DOHH2 (cell line): ENCODE measurements around the gene CSRNP3.

Source experiments
- H3F3A ChIP-seq: fragments of 200-600 bp; sonication (generic), shearing (Covaris generic); 2 replicates; pipeline ENCODE4 v1.6.0; 2016; ENCODE audit warnings: antibody characterized with exemption, mild to moderate bottlenecking; ENCODE audit not compliant: control insufficient read depth, insufficient read depth
- H3K27ac ChIP-seq: fragments of 200-600 bp; sonication (generic); 2 replicates; pipeline ENCODE4 v1.5.1; 2014; ENCODE audit warnings: low read depth, mild to moderate bottlenecking, low read length, moderate library complexity
- H3K27me3 ChIP-seq: fragments of 200-600 bp; sonication (generic); 2 replicates; pipeline ENCODE4 v1.6.1; 2014; ENCODE audit warnings: mild to moderate bottlenecking, low read length, mixed read lengths; ENCODE audit not compliant: control insufficient read depth
- H3K36me3 ChIP-seq: fragments of 200-600 bp; sonication (generic); 2 replicates; pipeline ENCODE4 v1.6.1; 2014; ENCODE audit warnings: mild to moderate bottlenecking, low read length, moderate library complexity, mixed read lengths; ENCODE audit not compliant: control insufficient read depth
- H3K4me1 ChIP-seq: fragments of 200-600 bp; sonication (generic); 2 replicates; pipeline ENCODE4 v1.6.1; 2014; ENCODE audit warnings: mild to moderate bottlenecking, low read length, mixed read lengths; ENCODE audit not compliant: control insufficient read depth
- H3K4me2 ChIP-seq: fragments of 200-600 bp; sonication (generic); 2 replicates; pipeline ENCODE4 v1.6.0; 2014; ENCODE audit warnings: mild to moderate bottlenecking, low read length, moderate library complexity
- H3K4me3 ChIP-seq: fragments of 200-600 bp; sonication (generic); 2 replicates; pipeline ENCODE4 v1.5.1; 2014; ENCODE audit warnings: mild to moderate bottlenecking, low read length, mixed read lengths
- H3K79me2 ChIP-seq: fragments of 200-600 bp; sonication (generic); 2 replicates; pipeline ENCODE4 v1.6.1; 2014; ENCODE audit warnings: mild to moderate bottlenecking, low read length, mixed read lengths; ENCODE audit not compliant: control insufficient read depth
- H3K9me2 ChIP-seq: fragments of 200-600 bp; sonication (generic); replicated peaks from 2 replicates; pipeline ENCODE4 v1.6.1; 2014; ENCODE audit warnings: mild to moderate bottlenecking, low read length, mixed read lengths; ENCODE audit not compliant: control insufficient read depth
- H3K9me3 ChIP-seq: fragments of 200-600 bp; sonication (generic); 2 replicates; pipeline ENCODE4 v1.6.1; 2014; ENCODE audit warnings: antibody characterized with exemption, low read length, mixed read lengths; ENCODE audit not compliant: control insufficient read depth, insufficient read depth
- H4K20me1 ChIP-seq: fragments of 200-600 bp; sonication (generic); 2 replicates; pipeline ENCODE4 v1.6.0; 2014; ENCODE audit warnings: low read depth, mild to moderate bottlenecking, antibody characterized with exemption, low read length, moderate library complexity; ENCODE audit not compliant: control insufficient read depth, insufficient read depth
- CTCF ChIP-seq: fragments of 200-600 bp; sonication (generic); IDR thresholded peaks from one replicate; pipeline ENCODE4 v1.5.1; 2014; ENCODE audit warnings: antibody characterized with exemption, mild to moderate bottlenecking, low read depth, low read length; ENCODE audit not compliant: poor library complexity, severe bottlenecking
- EZH2phosphoT487 ChIP-seq: fragments of 200-600 bp; sonication (generic); IDR thresholded peaks from 2 replicates; pipeline ENCODE4 v1.6.1; 2017; ENCODE audit warnings: borderline replicate concordance, mild to moderate bottlenecking, antibody characterized with exemption, low read length, moderate library complexity, mixed read lengths

Gene CSRNP3

GRCh38 chr2:165691615-165692014, 222.1 kb downstream of the CSRNP3 start:
- Histone ChIP-seq H3K36me3 (no peaks in the 10 kb centered on the region), H3K79me2 (no peaks in the 10 kb centered on the region), H3K4me2 (no peak overlapping the region), H3K9me3 (no peaks in the 10 kb centered on the region), H3K27ac (no peak overlapping the region), H3K4me1 (peaks cover 6% of the 10 kb centered on the region), H3K27me3 (no peaks in the 10 kb centered on the region), H3K4me3 (no peak overlapping the region), H4K20me1 (no peaks in the 10 kb centered on the region), H3K9me2 (no peaks in the 10 kb centered on the region), H3F3A (no peaks in the 10 kb centered on the region)
- TF ChIP-seq CTCF: no peak
- no peak for TF ChIP-seq EZH2phosphoT487

GRCh38 chr2:165692906-165693305, 223.4 kb downstream of the CSRNP3 start:
- H3K27ac ChIP-seq: no peak overlapping the region
- no peaks in the 10 kb centered on the region for H3K9me2 ChIP-seq
- no peak overlapping the region for H3K4me3 ChIP-seq
- H4K20me1 ChIP-seq: no peaks in the 10 kb centered on the region
- H3F3A ChIP-seq: no peaks in the 10 kb centered on the region
- H3K27me3 ChIP-seq: no peaks in the 10 kb centered on the region
- H3K9me3 ChIP-seq: no peaks in the 10 kb centered on the region
- peaks cover 10% of the 10 kb centered on the region for H3K4me1 ChIP-seq
- TF ChIP-seq EZH2phosphoT487 (no peak), CTCF (no peak)
- no peaks in the 10 kb centered on the region for H3K79me2 ChIP-seq
- no peaks in the 10 kb centered on the region for H3K36me3 ChIP-seq
- no peak overlapping the region for H3K4me2 ChIP-seq

GRCh38 chr2:165693838-165694237, 224.3 kb downstream of the CSRNP3 start:
- no peak overlapping the region for H3K4me2 ChIP-seq
- H3K79me2 ChIP-seq: no peaks in the 10 kb centered on the region
- H3K4me3 ChIP-seq: no peak overlapping the region
- TF ChIP-seq CTCF (no peak), EZH2phosphoT487 (no peak)
- H4K20me1 ChIP-seq: no peaks in the 10 kb centered on the region
- no peaks in the 10 kb centered on the region for H3F3A ChIP-seq
- peaks cover 18% of the 10 kb centered on the region for H3K4me1 ChIP-seq
- H3K27me3 ChIP-seq: no peaks in the 10 kb centered on the region
- no peaks in the 10 kb centered on the region for H3K36me3 ChIP-seq
- H3K9me2 ChIP-seq: no peaks in the 10 kb centered on the region
- H3K9me3 ChIP-seq: no peaks in the 10 kb centered on the region
- no peak overlapping the region for H3K27ac ChIP-seq
